Prostate gland (tissue), 2 donors: ENCODE results near the gene PALM. TPM values are rescaled to one million over a fixed set of nuclear protein-coding genes. Genes with fewer than 3 reads are reported as not detected.

Experiments
- DNase-seq: peaks from one replicate; pipeline ENCODE4 v3.0.0-alpha.2; 2019; ENCODE audit warnings: low spot score
- H3K27ac ChIP-seq, 2 donors: fragments of 200-600 bp; sonication (generic); 2 replicates each; pipeline ENCODE4 v1.5.1; 2017 to 2019
- H3K27me3 ChIP-seq: fragments of 200-600 bp; sonication (generic); replicated peaks from 2 replicates; pipeline ENCODE4 v1.5.1; 2019; ENCODE audit not compliant: insufficient read depth
- H3K36me3 ChIP-seq, 2 donors: fragments of 200-600 bp; sonication (generic); 1 replicate in 1 of 2; 2 replicates in 1 of 2; pipeline versions ENCODE4 v1.5.1 to v1.8.1; 2017 to 2019
- H3K4me1 ChIP-seq: fragments of 200-600 bp; sonication (generic); replicated peaks from 2 replicates; pipeline ENCODE4 v1.5.1; 2019
- H3K4me3 ChIP-seq, 2 donors: fragments of 200-600 bp; sonication (generic); 2 replicates each; pipeline ENCODE4 v1.5.1; 2017 to 2019
- H3K9me3 ChIP-seq: fragments of 200-600 bp; sonication (generic); 2 replicates; pipeline ENCODE4 v1.5.1; 2017
- CTCF ChIP-seq, 4 experiments: fragments of 200-600 bp in 2 of 4; fragments of 450-650 bp in 2 of 4; sonication (generic) in 2 of 4; IDR thresholded peaks; 1 replicate in 3 of 4; 2 replicates in 1 of 4; pipeline ENCODE4 v1.5.1; 2016 to 2019; ENCODE audit warnings: antibody characterized with exemption in 4 of 4, mild to moderate bottlenecking in 2 of 4, moderate library complexity in 2 of 4
- POLR2A ChIP-seq: fragments of 450-650 bp; IDR thresholded peaks from one replicate; pipeline ENCODE4 v1.6.1; 2016; ENCODE audit warnings: antibody characterized with exemption, mild to moderate bottlenecking
- POLR2AphosphoS5 ChIP-seq: sonication (generic); formaldehyde crosslinking; IDR thresholded peaks from one replicate; pipeline ENCODE4 v1.6.1; 2017; ENCODE audit warnings: antibody characterized with exemption
- WGBS: methylation state at CpG from one replicate; pipeline ENCODE4 v1.1.5; 2018; 5-methylcytosine and 5-hydroxymethylcytosine counted together
- intact Hi-C: fragments of 100-400 bp; cut with DNase I; formaldehyde crosslinking; loops from one replicate; pipeline ENCODE4 v1.14.2; 2022
- total RNA-seq, 2 donors: library from RNA; depleted of rRNA; stranded (reverse); fragments of >200 nt; gene quantifications; one replicate each; pipeline ENCODE4 v1.1.0, GENCODE V29; 2016

PALM gene
- total RNA-seq, 2 donors from 2014 or later = 40.9 to 58.7 TPM

GRCh38 chr19:729965-730668, 21.4 kb downstream of the PALM start:
- Histone ChIP-seq H3K9me3 (no peaks in the 10 kb centered on the region), H3K27me3 (no peaks in the 10 kb centered on the region), H3K4me3 (no peak overlapping the region), H3K27ac (no peak overlapping the region), H3K36me3 (no peaks in the 10 kb centered on the region), H3K4me1 (no peaks in the 10 kb centered on the region)
- 67% methylated on average over 14 of the region's 14 CpGs for WGBS
- DNase-seq = no peak
- TF ChIP-seq POLR2A (no peak), CTCF (IDR thresholded peaks at IDR 0.05) (no peak), POLR2AphosphoS5 (no peak)
- intact Hi-C loops = no loop called here

- intact Hi-C loops = no loop called here
- WGBS = 90% methylated on average over 16 of the region's 16 CpGs
- Histone ChIP-seq H3K27me3 (no peaks in the 10 kb centered on the region), H3K27ac (no peak overlapping the region), H3K4me3 (no peak overlapping the region), H3K36me3 (no peaks in the 10 kb centered on the region), H3K9me3 (no peaks in the 10 kb centered on the region), H3K4me1 (no peaks in the 10 kb centered on the region)
- no peak for DNase-seq
- TF ChIP-seq POLR2AphosphoS5 (no peak), POLR2A (no peak), CTCF (IDR thresholded peaks at IDR 0.05) (no peak)
Observed at GRCh38 chr19:731000-731399, 22.3 kb downstream of the PALM start.

- Histone ChIP-seq H3K4me3 (no peak overlapping the region), H3K36me3 (no peaks in the 10 kb centered on the region), H3K27ac (no peak overlapping the region), H3K4me1 (no peaks in the 10 kb centered on the region), H3K9me3 (no peaks in the 10 kb centered on the region), H3K27me3 (no peaks in the 10 kb centered on the region)
- TF ChIP-seq POLR2A = no peak
- no peak for TF ChIP-seq POLR2AphosphoS5
- no peak for TF ChIP-seq CTCF (IDR thresholded peaks at IDR 0.05)
- WGBS = 85% methylated on average over 24 of the region's 24 CpGs
- no peak for DNase-seq
- intact Hi-C loops = no loop called here
Observed at GRCh38 chr19:732148-733069, 23.7 kb downstream of the PALM start.

GRCh38 chr19:734716-735115, 26.0 kb downstream of the PALM start:
- Histone ChIP-seq H3K27me3 (no peaks in the 10 kb centered on the region), H3K9me3 (no peaks in the 10 kb centered on the region), H3K4me3 (no peak overlapping the region), H3K27ac (no peak overlapping the region), H3K4me1 (no peaks in the 10 kb centered on the region), H3K36me3 (no peaks in the 10 kb centered on the region)
- intact Hi-C loops = loop anchor here (2.0 kb wide), 1 partner anchor 70 kb away; no protein-coding TSS in a partner anchor
- TF ChIP-seq POLR2A = no peak
- TF ChIP-seq POLR2AphosphoS5 = no peak
- no peak for TF ChIP-seq CTCF (IDR thresholded peaks at IDR 0.05)
- 91% methylated on average over 13 of the region's 13 CpGs for WGBS
- DNase-seq = no peak
